ENCODE results near the gene SERPINA5. TPM values are rescaled to one million over a fixed set of nuclear protein-coding genes. Genes with fewer than 3 reads are reported as not detected.
A peak's percentile ranks its signal among the peaks of the same experiment; 100 is the strongest.

SERPINA5 gene
- total RNA-seq, 2 experiments from 2014 or later = not detected

DNA sequence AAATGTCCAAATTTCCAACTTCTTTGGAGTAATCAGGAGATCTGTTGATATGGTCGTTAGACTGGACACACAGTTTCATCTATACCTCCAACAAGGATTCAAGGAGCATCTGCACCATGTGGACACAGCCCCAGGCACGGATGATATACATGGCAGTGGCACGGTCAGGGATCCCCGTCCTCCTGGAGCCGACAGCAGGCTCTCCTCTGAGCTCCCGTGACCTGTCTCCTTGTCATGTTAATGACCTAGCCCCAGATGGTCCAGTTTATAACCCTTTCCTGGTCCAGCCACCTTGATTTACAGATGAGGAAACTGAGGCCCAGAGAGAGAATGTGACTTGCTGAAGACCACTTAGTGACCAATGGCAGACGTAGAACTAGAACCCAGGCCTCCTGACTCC, 36.5 kb upstream of the SERPINA5 start:
- DNase-seq (no peak), ATAC-seq (no peak)
- CTCF ChIA-PET = interaction anchor here (0.6 kb wide), 1 partner anchor 13 kb away, joined by 5 read pairs; no protein-coding TSS in a partner anchor
- Mint-ChIP-seq H3K27me3 (no peaks in the 10 kb centered on the region), H3K4me3 (no peak overlapping the region), H3K9me3 (ENCODE audit: low read depth) (no peaks in the 10 kb centered on the region), H3K4me1 (no peaks in the 10 kb centered on the region), H3K27ac (no peak overlapping the region), H3K36me3 (no peaks in the 10 kb centered on the region)

DNA sequence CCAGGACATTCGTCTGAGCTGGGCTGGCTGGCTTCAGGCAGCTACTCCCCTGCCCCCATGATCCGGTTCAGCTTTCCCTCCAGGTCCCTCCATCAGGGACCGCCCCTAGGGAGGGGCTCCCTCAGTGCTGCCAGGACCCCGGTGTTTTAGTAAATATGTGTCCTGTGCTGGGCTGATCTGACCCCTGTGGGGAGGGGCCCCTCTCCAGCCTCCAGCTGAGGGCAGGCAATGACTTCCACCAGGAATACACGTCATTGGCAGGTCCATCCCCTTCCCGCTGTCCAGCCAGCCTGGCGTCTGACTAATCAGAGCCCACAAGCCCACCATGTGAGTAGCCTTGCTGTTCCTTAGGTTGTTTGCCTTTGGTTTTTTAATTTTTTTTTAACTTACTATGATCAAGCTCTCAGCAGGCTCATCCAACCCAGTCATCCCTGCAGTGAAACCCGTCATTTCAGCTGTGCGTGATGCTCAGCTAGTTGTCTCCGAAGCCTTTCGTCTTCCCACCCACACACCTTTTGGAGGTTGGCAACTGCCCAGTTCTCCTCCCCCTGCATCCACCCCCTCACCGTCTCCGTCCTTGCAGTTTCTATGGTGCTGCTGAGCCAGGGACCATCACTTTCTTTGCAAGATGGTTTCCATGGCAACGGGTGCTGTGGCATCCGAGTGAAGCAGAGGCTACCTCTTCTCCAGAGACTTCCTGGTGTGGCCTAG, 35.9 kb upstream of the SERPINA5 start:
- DNase-seq (peak; percentile 27), ATAC-seq (no peak)
- Mint-ChIP-seq H3K27me3 (no peaks in the 10 kb centered on the region), H3K4me3 (no peak overlapping the region), H3K9me3 (ENCODE audit: low read depth) (no peaks in the 10 kb centered on the region), H3K27ac (no peak overlapping the region), H3K4me1 (no peaks in the 10 kb centered on the region), H3K36me3 (no peaks in the 10 kb centered on the region)
- CTCF ChIA-PET = no interaction called here

DNA sequence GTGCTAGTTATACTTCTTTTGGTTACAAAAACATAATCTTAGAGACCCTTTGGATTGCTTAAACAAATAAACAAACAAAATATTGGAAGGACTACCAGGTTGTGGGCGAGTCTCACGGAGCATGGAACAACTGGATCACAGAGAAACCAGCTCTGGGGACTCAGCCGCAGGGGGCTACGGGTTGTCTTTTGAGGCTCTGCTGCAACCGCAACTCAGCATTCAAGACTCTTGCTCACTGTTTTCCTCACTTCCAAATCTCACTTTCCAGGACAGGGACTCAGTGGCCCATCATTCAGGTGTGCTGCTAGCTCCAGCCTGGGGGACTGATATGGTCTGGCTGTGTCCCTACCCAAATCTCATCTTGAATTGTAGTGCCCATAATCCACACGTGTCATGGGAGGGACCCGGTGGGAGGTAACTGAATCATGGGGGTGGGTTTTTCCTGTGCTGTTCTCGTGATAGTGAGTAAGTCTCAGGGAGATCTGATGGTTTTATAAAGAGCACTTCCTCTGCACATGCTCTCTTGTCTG, 34.0 kb upstream of the SERPINA5 start:
- Mint-ChIP-seq H3K9me3 (ENCODE audit: low read depth) (no peaks in the 10 kb centered on the region), H3K4me1 (no peaks in the 10 kb centered on the region), H3K36me3 (no peaks in the 10 kb centered on the region), H3K4me3 (no peak overlapping the region), H3K27ac (no peak overlapping the region), H3K27me3 (peaks cover 5% of the 10 kb centered on the region)
- CTCF ChIA-PET = no interaction called here
- DNase-seq (no peak), ATAC-seq (no peak)

DNA sequence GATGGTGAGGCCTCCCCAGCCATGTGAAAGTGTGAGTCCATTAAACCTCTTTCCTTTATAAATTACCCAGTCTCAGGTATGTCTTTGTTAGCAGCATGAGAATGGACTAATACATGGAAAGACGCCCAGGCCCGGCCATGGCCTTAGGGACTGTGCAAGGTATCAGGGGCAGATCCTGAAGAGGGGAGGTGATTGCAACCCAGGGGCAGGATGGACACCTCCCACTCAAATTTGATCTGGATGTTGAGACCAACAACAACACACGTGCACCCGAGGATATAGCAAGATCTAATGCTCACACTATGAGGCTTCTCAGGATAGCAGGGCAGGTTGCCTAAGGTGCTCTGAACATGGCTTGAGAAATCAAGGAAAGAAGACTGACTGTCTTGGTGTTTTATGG, 33.5 kb upstream of the SERPINA5 start:
- H3K4me3 Mint-ChIP-seq = no peak overlapping the region
- no peaks in the 10 kb centered on the region for H3K9me3 Mint-ChIP-seq (ENCODE audit: low read depth)
- H3K27ac Mint-ChIP-seq = no peak overlapping the region
- H3K36me3 Mint-ChIP-seq = no peaks in the 10 kb centered on the region
- H3K4me1 Mint-ChIP-seq = no peaks in the 10 kb centered on the region
- peaks cover 9% of the 10 kb centered on the region for H3K27me3 Mint-ChIP-seq
- CTCF ChIA-PET = no interaction called here
- DNase-seq (no peak), ATAC-seq (no peak)

DNA sequence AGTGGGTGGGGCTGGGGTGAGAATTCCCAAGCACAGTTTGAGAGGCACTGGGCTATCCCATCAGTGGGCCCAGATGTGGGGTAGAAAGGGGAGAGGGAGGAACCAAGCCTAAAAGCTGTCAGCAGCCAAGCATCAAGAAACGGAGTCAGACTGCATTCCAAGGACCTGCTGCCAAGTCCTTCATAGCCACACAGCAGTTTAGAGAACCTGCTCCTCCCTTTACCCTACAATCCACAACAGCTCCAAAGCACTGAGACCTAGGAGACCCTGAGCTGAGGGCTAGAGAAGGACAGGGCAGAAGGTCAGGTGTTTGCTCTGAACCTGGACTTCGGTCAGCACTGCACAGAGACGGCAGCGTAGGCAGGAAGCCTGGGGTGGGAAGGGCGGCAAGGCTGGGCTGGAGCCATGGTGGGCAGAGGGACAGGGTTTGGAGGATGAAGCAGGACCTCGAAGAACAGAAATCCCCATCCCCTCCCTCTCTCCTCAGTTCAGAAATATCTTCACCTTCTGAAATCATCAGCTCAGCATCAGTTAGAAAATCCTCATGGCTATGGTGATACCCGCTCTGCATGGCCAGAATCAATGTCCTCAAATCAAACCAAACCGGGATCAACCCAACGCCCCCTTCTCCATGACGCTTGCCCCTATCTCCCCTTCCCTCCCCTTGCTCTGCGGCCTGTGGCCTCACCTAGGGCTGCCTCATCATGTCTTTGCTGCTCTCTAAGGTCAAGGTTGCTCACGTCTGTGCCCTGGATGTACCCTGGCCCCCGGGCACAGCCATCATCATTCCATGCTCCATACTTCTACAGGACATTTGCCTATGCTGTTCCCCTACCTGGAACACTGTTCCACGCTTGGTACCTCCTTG, 32.9 kb upstream of the SERPINA5 start:
- H3K27ac Mint-ChIP-seq = no peak overlapping the region
- peaks cover 9% of the 10 kb centered on the region for H3K27me3 Mint-ChIP-seq
- DNase-seq (peak; percentile 28), ATAC-seq (no peak)
- no peaks in the 10 kb centered on the region for H3K36me3 Mint-ChIP-seq
- CTCF ChIA-PET = interaction anchor here (0.7 to 2.0 kb wide), 15 partner anchors 8 to 512 kb away, joined by 3 to 14 read pairs (median 4); no protein-coding TSS in a partner anchor
- no peak overlapping the region for H3K4me3 Mint-ChIP-seq
- no peaks in the 10 kb centered on the region for H3K9me3 Mint-ChIP-seq (ENCODE audit: low read depth)
- H3K4me1 Mint-ChIP-seq = no peaks in the 10 kb centered on the region

DNA sequence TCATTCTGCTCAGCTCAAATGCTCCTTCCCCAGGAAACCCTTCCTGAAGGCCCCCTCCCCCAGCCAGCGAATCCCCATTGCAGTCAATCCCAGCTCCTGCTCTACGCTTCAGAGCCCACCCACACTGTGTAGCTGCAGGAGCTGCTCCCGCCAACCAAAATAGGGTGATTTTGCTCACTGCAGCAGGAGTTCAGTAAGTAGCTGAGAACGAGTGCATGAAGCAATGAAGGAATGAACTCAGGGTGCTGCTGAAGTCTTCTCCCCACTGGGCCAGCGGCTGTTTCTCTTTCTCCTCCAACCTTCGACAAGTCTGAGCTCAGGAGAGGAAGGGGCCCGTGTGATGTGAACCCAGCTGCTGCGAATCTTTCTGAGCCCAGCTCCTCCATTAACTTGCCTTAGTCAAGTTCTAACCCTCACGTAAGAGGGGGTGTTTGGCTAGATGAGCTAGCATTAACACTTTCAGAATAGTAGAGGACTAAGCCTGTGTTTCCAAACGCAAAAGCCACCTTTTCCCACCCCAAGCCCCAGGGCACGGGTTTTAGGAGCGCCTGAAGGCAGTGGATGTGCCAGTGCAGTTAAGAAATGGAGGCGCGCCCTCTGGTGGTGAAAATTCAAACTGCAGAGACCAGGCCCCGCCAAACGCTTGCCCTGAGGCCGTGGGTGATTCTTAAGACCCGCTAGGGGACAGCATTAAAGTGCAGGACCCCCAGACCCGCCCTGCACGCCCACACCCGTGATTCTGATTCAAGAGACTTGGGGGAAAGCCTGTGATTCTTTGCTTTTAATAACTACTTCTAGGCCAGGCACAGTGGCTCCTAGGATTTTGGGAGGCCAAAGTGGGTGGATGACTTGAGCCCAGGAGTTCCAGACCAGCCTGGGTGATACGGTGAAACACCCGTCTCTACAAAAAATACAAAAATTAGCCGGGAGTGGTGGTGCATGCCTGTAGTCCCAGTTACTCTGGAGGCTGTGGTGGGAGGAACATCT, 31.9 kb upstream of the SERPINA5 start:
- Mint-ChIP-seq H3K27me3 (peaks cover 13% of the 10 kb centered on the region), H3K27ac (no peak overlapping the region), H3K9me3 (ENCODE audit: low read depth) (no peaks in the 10 kb centered on the region), H3K36me3 (no peaks in the 10 kb centered on the region), H3K4me3 (no peak overlapping the region), H3K4me1 (no peaks in the 10 kb centered on the region)
- ATAC-seq (peak; percentile 70), DNase-seq (peak; percentile 60)
- CTCF ChIA-PET = interaction anchor here (0.7 to 2.0 kb wide), 16 partner anchors 8 to 513 kb away, joined by 3 to 14 read pairs (median 4); no protein-coding TSS in a partner anchor

DNA sequence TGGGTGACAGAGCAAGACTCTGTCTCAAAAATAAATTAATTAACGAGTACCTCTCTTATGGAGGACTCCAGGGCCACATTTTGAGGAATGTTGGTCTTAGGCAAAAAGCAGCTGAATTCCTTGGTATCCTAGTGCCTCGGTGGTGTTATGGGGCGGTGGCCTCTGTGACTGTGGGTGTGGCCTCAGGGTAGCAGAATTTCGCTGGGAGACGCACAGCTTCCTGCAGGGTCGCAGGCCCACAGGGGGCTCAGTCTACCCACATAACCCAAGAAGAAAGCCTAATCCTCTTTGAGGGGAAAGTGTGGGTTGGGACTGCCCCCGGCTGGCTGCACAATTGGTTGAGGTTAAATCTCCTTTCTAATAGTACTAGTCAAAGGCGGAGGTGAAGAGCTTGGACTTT, 31.2 kb upstream of the SERPINA5 start:
- CTCF ChIA-PET = interaction anchor here (1.4 to 2.0 kb wide), 3 partner anchors 9 to 116 kb away, joined by 4 to 14 read pairs (median 8); no protein-coding TSS in a partner anchor
- H3K36me3 Mint-ChIP-seq = no peaks in the 10 kb centered on the region
- no peak overlapping the region for H3K27ac Mint-ChIP-seq
- H3K4me3 Mint-ChIP-seq = no peak overlapping the region
- H3K4me1 Mint-ChIP-seq = no peaks in the 10 kb centered on the region
- no peaks in the 10 kb centered on the region for H3K9me3 Mint-ChIP-seq (ENCODE audit: low read depth)
- DNase-seq (no peak), ATAC-seq (no peak)
- H3K27me3 Mint-ChIP-seq = peaks cover 20% of the 10 kb centered on the region

DNA sequence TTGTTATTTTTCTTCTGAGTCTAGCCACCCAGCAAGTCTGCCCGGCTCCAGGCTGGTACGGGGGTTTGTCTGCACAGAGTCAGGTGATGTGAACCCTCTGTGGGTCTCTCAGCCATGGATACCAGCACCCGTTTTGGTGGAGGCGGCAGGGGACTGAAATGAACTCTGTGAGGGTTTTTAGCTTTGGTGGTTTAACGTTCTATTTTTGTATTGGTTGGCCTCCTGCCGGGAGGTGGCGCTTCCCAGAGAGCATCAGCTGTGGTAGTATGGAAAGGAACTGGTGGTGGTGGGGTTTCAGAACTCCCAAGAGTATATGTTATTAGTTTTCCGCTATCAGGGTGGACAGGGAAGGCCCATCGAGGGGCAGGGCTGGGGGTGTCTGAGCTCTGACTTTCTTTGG, 25.2 kb upstream of the SERPINA5 start:
- H3K27me3 Mint-ChIP-seq = peaks cover 21% of the 10 kb centered on the region
- CTCF ChIA-PET = no interaction called here
- H3K9me3 Mint-ChIP-seq (ENCODE audit: low read depth) = no peaks in the 10 kb centered on the region
- H3K27ac Mint-ChIP-seq = no peak overlapping the region
- H3K4me3 Mint-ChIP-seq = no peak overlapping the region
- no peaks in the 10 kb centered on the region for H3K4me1 Mint-ChIP-seq
- DNase-seq (no peak), ATAC-seq (no peak)
- H3K36me3 Mint-ChIP-seq = no peaks in the 10 kb centered on the region

DNA sequence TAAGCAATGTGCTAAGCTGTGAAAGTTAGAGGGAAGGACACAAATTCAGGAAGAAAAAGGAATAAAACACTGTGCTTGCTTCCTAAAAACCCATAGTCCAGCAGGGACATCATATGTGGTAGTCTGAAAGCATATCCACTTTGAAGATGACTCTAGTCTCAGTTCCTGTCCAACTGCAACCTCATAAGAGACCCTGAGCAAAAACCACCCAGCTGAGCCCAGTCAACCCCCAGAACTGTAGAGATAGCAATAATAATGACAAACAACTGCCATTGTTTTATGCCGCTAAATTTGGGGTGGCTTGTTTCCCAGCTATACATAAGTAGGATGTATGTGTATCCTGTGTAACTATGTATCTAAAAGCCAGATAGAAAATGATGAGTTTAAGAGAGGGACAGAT, 23.9 kb upstream of the SERPINA5 start:
- no peak for ATAC-seq
- Mint-ChIP-seq H3K9me3 (ENCODE audit: low read depth) (no peaks in the 10 kb centered on the region), H3K27me3 (peaks cover 16% of the 10 kb centered on the region), H3K4me3 (no peak overlapping the region), H3K4me1 (no peaks in the 10 kb centered on the region), H3K27ac (no peak overlapping the region), H3K36me3 (no peaks in the 10 kb centered on the region)
- CTCF ChIA-PET = interaction anchor here (0.6 to 1.5 kb wide), 2 partner anchors 8 to 13 kb away, joined by 4 to 5 read pairs; no protein-coding TSS in a partner anchor
- DNase-seq = no peak

DNA sequence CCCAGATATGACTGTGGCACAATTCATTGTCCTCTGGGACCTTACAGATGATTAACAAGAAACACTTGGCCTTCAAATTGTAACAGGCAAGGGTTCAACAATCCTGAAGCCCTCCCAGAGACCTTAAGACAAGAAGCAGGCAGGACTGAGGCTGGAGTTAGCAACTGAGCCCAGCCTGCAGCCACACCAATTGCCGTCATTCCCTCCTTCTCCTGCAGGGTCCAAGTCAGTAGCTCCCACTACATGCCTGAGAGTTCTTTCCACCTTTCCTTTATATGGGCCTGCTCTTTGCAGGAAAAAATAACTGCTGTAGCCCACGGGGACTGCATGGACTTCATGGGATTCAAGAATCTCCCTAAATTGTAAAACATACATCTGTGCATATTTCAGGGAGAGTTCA, 22.4 kb upstream of the SERPINA5 start:
- H3K36me3 Mint-ChIP-seq = no peaks in the 10 kb centered on the region
- DNase-seq (no peak), ATAC-seq (no peak)
- no peak overlapping the region for H3K4me3 Mint-ChIP-seq
- CTCF ChIA-PET = no interaction called here
- H3K4me1 Mint-ChIP-seq = no peaks in the 10 kb centered on the region
- H3K27ac Mint-ChIP-seq = no peak overlapping the region
- H3K9me3 Mint-ChIP-seq (ENCODE audit: low read depth) = no peaks in the 10 kb centered on the region
- peaks cover 9% of the 10 kb centered on the region for H3K27me3 Mint-ChIP-seq

DNA sequence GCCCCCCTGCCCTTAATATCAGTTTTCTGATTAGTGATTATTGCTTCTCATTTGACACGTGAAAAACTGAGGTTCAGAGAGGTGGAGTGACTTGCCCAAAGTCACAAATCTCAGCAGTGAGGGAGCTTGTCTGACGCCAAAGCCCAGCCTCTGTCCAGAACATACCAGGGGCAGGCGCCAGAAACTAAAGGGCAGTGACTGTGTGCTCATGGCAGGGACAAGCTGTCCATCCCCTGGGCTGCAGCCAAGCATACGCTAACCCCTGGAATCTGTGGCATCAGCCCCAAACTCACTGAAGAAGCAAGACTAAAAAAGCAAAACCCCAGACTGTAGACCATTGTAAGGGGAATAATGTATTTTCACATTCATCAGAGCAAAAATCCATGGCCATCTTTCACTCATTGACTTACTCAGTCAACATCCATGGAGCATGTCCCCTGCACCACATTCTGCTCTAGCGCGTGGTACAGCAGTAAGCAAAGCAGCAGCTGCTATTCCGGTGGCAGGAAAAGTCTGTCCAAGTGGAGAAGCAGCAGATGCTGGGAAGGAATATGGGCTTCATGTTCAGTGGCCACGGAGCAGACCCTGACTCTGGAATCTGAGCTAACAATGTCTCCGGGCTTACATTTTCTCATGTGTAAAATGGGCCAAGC, 21.5 kb upstream of the SERPINA5 start:
- no peaks in the 10 kb centered on the region for H3K9me3 Mint-ChIP-seq (ENCODE audit: low read depth)
- no peaks in the 10 kb centered on the region for H3K4me1 Mint-ChIP-seq
- DNase-seq = no peak
- no peak for ATAC-seq
- no peak overlapping the region for H3K27ac Mint-ChIP-seq
- H3K27me3 Mint-ChIP-seq = peaks cover 4% of the 10 kb centered on the region
- no peaks in the 10 kb centered on the region for H3K36me3 Mint-ChIP-seq
- CTCF ChIA-PET = interaction anchor here (0.7 kb wide), 1 partner anchor 11 kb away, joined by 3 read pairs; no protein-coding TSS in a partner anchor
- no peak overlapping the region for H3K4me3 Mint-ChIP-seq

DNA sequence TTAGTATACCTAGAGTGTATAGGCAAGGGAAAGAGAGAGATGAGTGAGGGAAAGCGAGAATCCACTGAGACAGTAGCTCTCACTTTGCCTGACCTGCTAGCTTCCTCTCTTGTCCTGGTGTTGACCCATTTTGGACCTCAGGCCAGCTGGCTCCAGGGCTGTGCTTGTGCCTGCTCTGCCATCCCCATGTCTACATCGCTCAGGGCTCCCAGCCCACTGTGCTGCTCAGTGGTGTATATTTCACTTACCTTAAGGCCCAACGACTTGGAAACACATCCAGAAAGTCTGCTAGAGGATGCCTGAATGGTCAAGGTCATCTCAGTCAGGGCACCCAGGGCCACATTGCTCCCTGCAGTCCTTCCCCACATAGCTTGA, 20.9 kb upstream of the SERPINA5 start:
- Mint-ChIP-seq H3K27me3 (no peaks in the 10 kb centered on the region), H3K9me3 (ENCODE audit: low read depth) (no peaks in the 10 kb centered on the region), H3K4me3 (no peak overlapping the region), H3K4me1 (no peaks in the 10 kb centered on the region), H3K36me3 (no peaks in the 10 kb centered on the region), H3K27ac (no peak overlapping the region)
- CTCF ChIA-PET = interaction anchor here (0.7 kb wide), 1 partner anchor 11 kb away, joined by 3 read pairs; no protein-coding TSS in a partner anchor
- DNase-seq (no peak), ATAC-seq (no peak)
